ENCODE results near the gene IMMP2L.

Gene IMMP2L

GRCh38 chr7:111380945-111381344 lies 181.3 kb downstream of the IMMP2L start:
- Mint-ChIP-seq H3K4me3 (no peak overlapping the region), H3K27ac (no peak overlapping the region), H3K36me3 (ENCODE audit: insufficient read depth) (peaks cover 2% of the 10 kb centered on the region), H3K27me3 (no peaks in the 10 kb centered on the region), H3K9me3 (no peaks in the 10 kb centered on the region), H3K4me1 (ENCODE audit: low read depth in 2 of 2) (no peaks in the 10 kb centered on the region)
- ATAC-seq (replicated peaks) (no peak), DNase-seq (no peak)

- Mint-ChIP-seq H3K9me3 (no peaks in the 10 kb centered on the region), H3K27me3 (no peaks in the 10 kb centered on the region), H3K4me3 (no peak overlapping the region), H3K27ac (no peak overlapping the region), H3K4me1 (ENCODE audit: low read depth in 2 of 2) (no peaks in the 10 kb centered on the region), H3K36me3 (ENCODE audit: insufficient read depth) (peaks cover 2% of the 10 kb centered on the region)
- ATAC-seq (replicated peaks) (no peak), DNase-seq (no peak)
Observed at GRCh38 chr7:111374027-111374426, 188.3 kb downstream of the IMMP2L start.

GRCh38 chr7:111371437-111371836 lies 190.9 kb downstream of the IMMP2L start:
- DNase-seq (no peak), ATAC-seq (replicated peaks) (no peak)
- Mint-ChIP-seq H3K4me3 (no peak overlapping the region), H3K36me3 (ENCODE audit: insufficient read depth) (no peaks in the 10 kb centered on the region), H3K4me1 (ENCODE audit: low read depth in 2 of 2) (peaks cover 0 to 3% of the 10 kb centered on the region in 2 donors), H3K27ac (no peak overlapping the region), H3K9me3 (no peaks in the 10 kb centered on the region), H3K27me3 (no peaks in the 10 kb centered on the region)

- Mint-ChIP-seq H3K4me1 (ENCODE audit: low read depth in 2 of 2) (peaks cover 0 to 3% of the 10 kb centered on the region in 2 donors), H3K27ac (no peak overlapping the region), H3K27me3 (no peaks in the 10 kb centered on the region), H3K9me3 (no peaks in the 10 kb centered on the region), H3K4me3 (no peak overlapping the region), H3K36me3 (ENCODE audit: insufficient read depth) (no peaks in the 10 kb centered on the region)
- DNase-seq (no peak), ATAC-seq (replicated peaks) (no peak)
Observed at GRCh38 chr7:111370002-111370401, 192.3 kb downstream of the IMMP2L start.

GRCh38 chr7:111368381-111369065 lies 193.8 kb downstream of the IMMP2L start:
- DNase-seq (no peak), ATAC-seq (replicated peaks) (no peak)
- no peaks in the 10 kb centered on the region for H3K36me3 Mint-ChIP-seq (ENCODE audit: insufficient read depth)
- H3K4me3 Mint-ChIP-seq = no peak overlapping the region
- no peak overlapping the region for H3K27ac Mint-ChIP-seq
- no peaks in the 10 kb centered on the region for H3K27me3 Mint-ChIP-seq
- H3K4me1 Mint-ChIP-seq (ENCODE audit: low read depth in 2 of 2) = peaks cover 0 to 3% of the 10 kb centered on the region in 2 donors
- no peaks in the 10 kb centered on the region for H3K9me3 Mint-ChIP-seq

GRCh38 chr7:111364413-111364812 lies 197.9 kb downstream of the IMMP2L start:
- ATAC-seq (replicated peaks) = no peak
- H3K36me3 Mint-ChIP-seq (ENCODE audit: insufficient read depth) = no peaks in the 10 kb centered on the region
- no peaks in the 10 kb centered on the region for H3K9me3 Mint-ChIP-seq
- no peaks in the 10 kb centered on the region for H3K27me3 Mint-ChIP-seq
- no peak overlapping the region for H3K4me3 Mint-ChIP-seq
- no peak for DNase-seq
- H3K4me1 Mint-ChIP-seq (ENCODE audit: low read depth in 2 of 2) = peaks cover 0 to 3% of the 10 kb centered on the region in 2 donors
- H3K27ac Mint-ChIP-seq = no peak overlapping the region

- Mint-ChIP-seq H3K9me3 (no peaks in the 10 kb centered on the region), H3K4me3 (no peak overlapping the region), H3K36me3 (ENCODE audit: insufficient read depth) (no peaks in the 10 kb centered on the region), H3K27ac (no peak overlapping the region), H3K27me3 (no peaks in the 10 kb centered on the region), H3K4me1 (ENCODE audit: low read depth in 2 of 2) (peaks cover under 1 to 3% of the 10 kb centered on the region in 2 donors)
- no peak for ATAC-seq (replicated peaks)
- no peak for DNase-seq
Observed at GRCh38 chr7:111363099-111363498, 199.2 kb downstream of the IMMP2L start.

- no peak overlapping the region for H3K4me3 Mint-ChIP-seq
- no peaks in the 10 kb centered on the region for H3K9me3 Mint-ChIP-seq
- DNase-seq (no peak), ATAC-seq (replicated peaks) (no peak)
- no peaks in the 10 kb centered on the region for H3K27me3 Mint-ChIP-seq
- no peaks in the 10 kb centered on the region for H3K36me3 Mint-ChIP-seq (ENCODE audit: insufficient read depth)
- peaks cover 2 to 3% of the 10 kb centered on the region in 2 donors for H3K4me1 Mint-ChIP-seq (ENCODE audit: low read depth in 2 of 2)
- H3K27ac Mint-ChIP-seq = no peak overlapping the region
Observed at GRCh38 chr7:111362506-111363054, 199.7 kb downstream of the IMMP2L start.

- Mint-ChIP-seq H3K4me3 (no peak overlapping the region), H3K36me3 (ENCODE audit: insufficient read depth) (no peaks in the 10 kb centered on the region), H3K9me3 (no peaks in the 10 kb centered on the region), H3K4me1 (ENCODE audit: low read depth in 2 of 2) (peaks cover 0 to 2% of the 10 kb centered on the region in 2 donors), H3K27me3 (no peaks in the 10 kb centered on the region), H3K27ac (no peak overlapping the region)
- ATAC-seq (replicated peaks) = no peak
- DNase-seq = no peak
Observed at GRCh38 chr7:111358915-111359314, 203.4 kb downstream of the IMMP2L start.

- no peak overlapping the region for H3K27ac Mint-ChIP-seq
- no peak for DNase-seq
- no peaks in the 10 kb centered on the region for H3K36me3 Mint-ChIP-seq (ENCODE audit: insufficient read depth)
- H3K27me3 Mint-ChIP-seq = no peaks in the 10 kb centered on the region
- H3K4me1 Mint-ChIP-seq (ENCODE audit: low read depth in 2 of 2) = peaks cover 0 to 2% of the 10 kb centered on the region in 2 donors
- no peak for ATAC-seq (replicated peaks)
- no peak overlapping the region for H3K4me3 Mint-ChIP-seq
- H3K9me3 Mint-ChIP-seq = no peaks in the 10 kb centered on the region
Observed at GRCh38 chr7:111357691-111358090, 204.6 kb downstream of the IMMP2L start.

- no peaks in the 10 kb centered on the region for H3K27me3 Mint-ChIP-seq
- no peak overlapping the region for H3K27ac Mint-ChIP-seq
- peaks cover 0 to 2% of the 10 kb centered on the region in 2 donors for H3K4me1 Mint-ChIP-seq (ENCODE audit: low read depth in 2 of 2)
- no peaks in the 10 kb centered on the region for H3K9me3 Mint-ChIP-seq
- no peak overlapping the region for H3K4me3 Mint-ChIP-seq
- DNase-seq (no peak), ATAC-seq (replicated peaks) (no peak)
- no peaks in the 10 kb centered on the region for H3K36me3 Mint-ChIP-seq (ENCODE audit: insufficient read depth)
Observed at GRCh38 chr7:111356941-111357340, 205.4 kb downstream of the IMMP2L start.

- no peak overlapping the region for H3K27ac Mint-ChIP-seq
- peaks cover 2% of the 10 kb centered on the region for H3K36me3 Mint-ChIP-seq (ENCODE audit: insufficient read depth)
- ATAC-seq (replicated peaks) (no peak), DNase-seq (no peak)
- H3K4me1 Mint-ChIP-seq (ENCODE audit: low read depth in 2 of 2) = no peaks in the 10 kb centered on the region
- H3K9me3 Mint-ChIP-seq = no peaks in the 10 kb centered on the region
- H3K27me3 Mint-ChIP-seq = no peaks in the 10 kb centered on the region
- no peak overlapping the region for H3K4me3 Mint-ChIP-seq
Observed at GRCh38 chr7:111352319-111352718, 210.0 kb downstream of the IMMP2L start.

GRCh38 chr7:111346219-111346618 lies 216.1 kb downstream of the IMMP2L start:
- Mint-ChIP-seq H3K36me3 (ENCODE audit: insufficient read depth) (no peaks in the 10 kb centered on the region), H3K27me3 (no peaks in the 10 kb centered on the region), H3K4me1 (ENCODE audit: low read depth in 2 of 2) (no peaks in the 10 kb centered on the region), H3K9me3 (peaks cover 9 to 20% of the 10 kb centered on the region in 2 donors), H3K27ac (no peak overlapping the region), H3K4me3 (no peak overlapping the region)
- no peak for ATAC-seq (replicated peaks)
- DNase-seq = no peak

- no peak overlapping the region for H3K27ac Mint-ChIP-seq
- H3K4me3 Mint-ChIP-seq = no peak overlapping the region
- DNase-seq (no peak), ATAC-seq (replicated peaks) (no peak)
- H3K27me3 Mint-ChIP-seq = no peaks in the 10 kb centered on the region
- H3K36me3 Mint-ChIP-seq (ENCODE audit: insufficient read depth) = no peaks in the 10 kb centered on the region
- H3K4me1 Mint-ChIP-seq (ENCODE audit: low read depth in 2 of 2) = no peaks in the 10 kb centered on the region
- peaks cover 9 to 20% of the 10 kb centered on the region in 2 donors for H3K9me3 Mint-ChIP-seq
Observed at GRCh38 chr7:111343017-111343416, 219.3 kb downstream of the IMMP2L start.

Measured in effector memory CD8-positive, alpha-beta T cell (primary cell).